ENCODE data around the gene EHMT1. TPM values are rescaled to one million over a fixed set of nuclear protein-coding genes. Genes with fewer than 3 reads are reported as not detected.

EHMT1 gene
- total RNA-seq, 4 donors from 2014 or later: 71.6 to 78.2 (median 74.2) TPM

DNA sequence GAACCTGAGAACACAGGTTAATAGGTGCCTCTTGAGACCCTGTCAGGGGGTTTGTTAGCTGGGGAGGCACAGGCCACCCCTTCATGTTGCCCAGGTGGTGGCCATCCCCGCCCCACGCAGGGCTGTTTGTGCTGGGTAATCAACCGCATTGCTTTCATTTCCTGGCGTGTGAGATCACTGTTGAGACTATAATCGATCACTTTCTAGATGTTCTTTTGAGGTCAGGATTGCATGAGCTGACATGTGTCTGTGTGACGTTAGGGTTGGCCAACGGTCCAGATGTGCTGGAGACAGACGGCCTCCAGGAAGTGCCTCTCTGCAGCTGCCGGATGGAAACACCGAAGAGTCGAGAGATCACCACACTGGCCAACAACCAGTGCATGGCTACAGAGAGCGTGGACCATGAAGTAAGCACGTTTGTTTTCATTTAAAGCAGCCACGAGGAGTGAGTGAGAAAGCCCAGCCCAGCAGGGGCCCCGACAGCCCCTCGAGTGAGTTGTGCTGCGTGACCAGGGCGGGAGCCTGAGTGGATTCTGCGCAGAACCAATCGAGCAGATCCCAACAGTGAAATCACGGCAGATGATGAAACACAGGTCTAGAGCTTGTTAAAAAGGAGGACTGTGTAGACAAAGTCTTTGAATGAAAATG, 143.7 kb downstream of the EHMT1 start:
- Histone ChIP-seq H3K36me3 (peaks cover 46 to 96% (median 74%) of the 10 kb centered on the region in 4 donors), H3K9me3 (no peaks in the 10 kb centered on the region), H3K4me3 (no peak overlapping the region), H3K27me3 (no peaks in the 10 kb centered on the region), H3K27ac (replicated peaks in 1 of 4) (peak overlapping the region in 1 of 4 donors; percentile 5), H3K4me1 (no peaks in the 10 kb centered on the region)
- intact Hi-C loops (cut with DNase I): no loop called here
- WGBS: 82% methylated on average over 21 of the region's 21 CpGs
- no peak for DNase-seq (ENCODE audit: extremely low spot score)
- TF ChIP-seq POLR2AphosphoS5 (IDR thresholded peaks at IDR 0.05): no peak

DNA sequence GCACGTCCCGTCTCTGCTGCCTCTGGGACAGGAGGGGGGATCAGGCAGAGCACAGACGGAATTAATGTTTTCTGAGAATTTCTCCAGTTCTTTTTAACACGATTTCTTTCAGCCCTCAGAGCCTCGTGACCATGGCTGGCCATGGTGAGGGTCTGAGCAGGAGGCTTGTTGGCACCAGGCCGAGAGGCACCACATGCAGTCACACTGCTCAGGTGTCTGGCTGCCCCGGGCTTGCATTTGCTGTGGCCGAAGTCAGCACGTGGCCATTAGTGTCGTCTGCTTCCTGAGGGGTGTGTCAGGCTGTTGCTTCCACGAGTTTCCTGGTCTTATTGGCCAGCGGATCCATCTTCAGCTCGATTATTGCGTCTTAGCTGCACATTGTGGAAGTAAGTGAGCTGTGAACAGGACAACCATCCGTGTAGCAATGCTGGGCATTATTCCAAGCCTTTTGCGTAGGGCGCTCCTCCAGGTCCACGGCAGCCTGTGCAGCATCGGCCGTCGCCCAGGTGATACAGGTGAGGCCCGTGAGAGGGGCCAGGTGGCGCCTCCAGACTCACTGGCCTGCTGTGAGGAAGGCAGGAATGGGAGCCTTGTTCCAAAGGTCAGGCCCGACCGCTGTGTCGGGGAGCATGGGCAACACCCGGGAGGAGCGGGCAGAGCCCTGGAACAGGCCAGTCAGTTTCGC, 144.6 kb downstream of the EHMT1 start:
- WGBS: 93% methylated on average over 24 of the region's 29 CpGs
- Histone ChIP-seq H3K4me1 (no peaks in the 10 kb centered on the region), H3K27ac (replicated peaks in 1 of 4) (no peak overlapping the region), H3K4me3 (no peak overlapping the region), H3K27me3 (no peaks in the 10 kb centered on the region), H3K36me3 (peaks cover 39 to 94% (median 68%) of the 10 kb centered on the region in 4 donors), H3K9me3 (no peaks in the 10 kb centered on the region)
- TF ChIP-seq, protein P1, sequence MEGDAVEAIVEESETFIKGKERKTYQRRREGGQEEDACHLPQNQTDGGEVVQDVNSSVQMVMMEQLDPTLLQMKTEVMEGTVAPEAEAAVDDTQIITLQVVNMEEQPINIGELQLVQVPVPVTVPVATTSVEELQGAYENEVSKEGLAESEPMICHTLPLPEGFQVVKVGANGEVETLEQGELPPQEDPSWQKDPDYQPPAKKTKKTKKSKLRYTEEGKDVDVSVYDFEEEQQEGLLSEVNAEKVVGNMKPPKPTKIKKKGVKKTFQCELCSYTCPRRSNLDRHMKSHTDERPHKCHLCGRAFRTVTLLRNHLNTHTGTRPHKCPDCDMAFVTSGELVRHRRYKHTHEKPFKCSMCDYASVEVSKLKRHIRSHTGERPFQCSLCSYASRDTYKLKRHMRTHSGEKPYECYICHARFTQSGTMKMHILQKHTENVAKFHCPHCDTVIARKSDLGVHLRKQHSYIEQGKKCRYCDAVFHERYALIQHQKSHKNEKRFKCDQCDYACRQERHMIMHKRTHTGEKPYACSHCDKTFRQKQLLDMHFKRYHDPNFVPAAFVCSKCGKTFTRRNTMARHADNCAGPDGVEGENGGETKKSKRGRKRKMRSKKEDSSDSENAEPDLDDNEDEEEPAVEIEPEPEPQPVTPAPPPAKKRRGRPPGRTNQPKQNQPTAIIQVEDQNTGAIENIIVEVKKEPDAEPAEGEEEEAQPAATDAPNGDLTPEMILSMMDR (IDR thresholded peaks at IDR 0.05): no peak
- TF ChIP-seq EP300 (IDR thresholded peaks at IDR 0.05) (no peak), POLR2A (IDR thresholded peaks at IDR 0.05; ENCODE audit: low read depth) (no peak), POLR2AphosphoS5 (IDR thresholded peaks at IDR 0.05) (no peak)
- intact Hi-C loops (cut with DNase I): no loop called here
- DNase-seq (ENCODE audit: extremely low spot score): no peak

DNA sequence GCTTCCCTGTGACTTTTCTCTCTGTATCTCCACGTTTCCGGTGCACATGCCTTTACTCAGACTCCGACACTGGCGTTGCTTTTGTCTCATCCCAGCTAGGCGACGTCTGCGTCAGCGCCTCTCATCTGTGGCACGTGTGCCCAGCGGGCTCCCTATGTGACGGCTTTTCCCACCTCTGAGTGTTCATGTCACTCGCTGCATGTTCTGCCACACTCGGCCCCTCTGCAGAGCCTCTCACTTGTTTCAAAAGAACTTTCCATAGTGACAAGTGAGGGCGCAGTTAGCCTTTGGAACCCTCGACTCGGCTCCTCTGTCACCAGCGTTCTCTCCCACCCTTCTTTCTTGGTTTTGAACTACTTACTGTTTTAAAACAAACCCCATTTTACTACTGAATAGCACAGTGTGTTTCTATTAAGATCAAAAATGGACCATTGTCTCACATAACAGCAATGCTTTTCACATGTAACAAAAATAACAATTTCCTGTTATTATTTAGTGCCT, 145.4 kb downstream of the EHMT1 start:
- Histone ChIP-seq H3K36me3 (peaks cover 34 to 87% (median 60%) of the 10 kb centered on the region in 4 donors), H3K27me3 (no peaks in the 10 kb centered on the region), H3K4me3 (no peak overlapping the region), H3K27ac (replicated peaks in 1 of 4) (no peak overlapping the region), H3K9me3 (no peaks in the 10 kb centered on the region), H3K4me1 (no peaks in the 10 kb centered on the region)
- DNase-seq (ENCODE audit: extremely low spot score): no peak
- intact Hi-C loops (cut with DNase I): no loop called here
- no peak for TF ChIP-seq EP300 (IDR thresholded peaks at IDR 0.05)
- no peak for TF ChIP-seq POLR2A (IDR thresholded peaks at IDR 0.05; ENCODE audit: low read depth)
- TF ChIP-seq, protein P1 (IDR thresholded peaks at IDR 0.05): no peak
- no peak for TF ChIP-seq POLR2AphosphoS5 (IDR thresholded peaks at IDR 0.05)
- WGBS: 83% methylated on average over 17 of the region's 17 CpGs

DNA sequence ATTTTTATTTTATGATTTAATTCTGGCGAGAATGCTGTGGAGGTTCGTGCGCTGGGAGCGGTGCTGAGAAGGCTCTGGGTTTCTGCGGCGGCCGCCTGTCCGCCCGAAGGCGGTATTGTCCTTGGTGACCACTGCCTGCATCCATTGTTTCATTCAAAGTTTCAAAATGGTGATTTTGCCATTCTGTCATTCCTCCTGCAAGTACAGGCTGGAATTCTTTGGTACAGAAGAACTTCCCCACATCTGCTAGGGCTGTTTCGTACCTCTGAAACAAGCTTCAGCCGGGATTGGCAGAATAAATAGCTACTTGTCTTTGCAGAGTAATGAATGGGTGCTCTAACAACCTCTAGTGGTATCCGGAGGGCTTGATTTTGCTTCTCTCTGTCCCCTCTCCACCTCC, 146.2 kb downstream of the EHMT1 start:
- peaks cover 29 to 87% (median 59%) of the 10 kb centered on the region in 4 donors for H3K36me3 ChIP-seq
- intact Hi-C loops (cut with DNase I): no loop called here
- WGBS: 83% methylated on average over 13 of the region's 13 CpGs
- no peak overlapping the region for H3K4me3 ChIP-seq
- H3K27me3 ChIP-seq: no peaks in the 10 kb centered on the region
- DNase-seq (ENCODE audit: extremely low spot score): no peak
- no peak overlapping the region for H3K27ac ChIP-seq (replicated peaks in 1 of 4)
- H3K9me3 ChIP-seq: no peaks in the 10 kb centered on the region
- TF ChIP-seq, protein P1 (IDR thresholded peaks at IDR 0.05): no peak
- TF ChIP-seq POLR2A (IDR thresholded peaks at IDR 0.05; ENCODE audit: low read depth): no peak
- no peak for TF ChIP-seq EP300 (IDR thresholded peaks at IDR 0.05)
- no peak for TF ChIP-seq POLR2AphosphoS5 (IDR thresholded peaks at IDR 0.05)
- no peaks in the 10 kb centered on the region for H3K4me1 ChIP-seq

DNA sequence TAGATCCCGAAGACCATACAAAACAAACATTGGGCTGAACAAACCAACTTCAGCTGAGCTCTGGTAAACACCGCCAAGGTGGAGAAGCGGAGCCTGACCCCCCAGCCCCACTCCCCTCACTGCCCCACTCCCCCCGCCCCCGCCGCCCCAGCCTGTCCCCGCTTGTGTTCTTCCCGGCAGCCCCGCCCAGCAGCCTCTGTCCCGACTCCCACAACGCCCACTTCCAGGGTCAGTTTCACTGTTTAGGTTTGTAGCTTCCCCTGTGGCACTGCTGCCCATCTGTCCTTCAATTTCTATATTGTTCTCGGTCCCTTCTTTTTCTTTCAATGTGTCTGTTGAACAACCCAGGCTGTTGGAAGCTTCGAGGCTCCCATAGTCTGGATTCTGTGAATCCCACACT, 146.7 kb downstream of the EHMT1 start:
- TF ChIP-seq POLR2A (IDR thresholded peaks at IDR 0.05; ENCODE audit: low read depth): no peak
- no peak for TF ChIP-seq EP300 (IDR thresholded peaks at IDR 0.05)
- TF ChIP-seq POLR2AphosphoS5 (IDR thresholded peaks at IDR 0.05): no peak
- TF ChIP-seq, protein P1 (IDR thresholded peaks at IDR 0.05): no peak
- no peak overlapping the region for H3K27ac ChIP-seq (replicated peaks in 1 of 4)
- H3K27me3 ChIP-seq: no peaks in the 10 kb centered on the region
- no peak for DNase-seq (ENCODE audit: extremely low spot score)
- no peaks in the 10 kb centered on the region for H3K9me3 ChIP-seq
- peaks cover 32 to 87% (median 64%) of the 10 kb centered on the region in 4 donors for H3K36me3 ChIP-seq
- 81% methylated on average over 13 of the region's 13 CpGs for WGBS
- H3K4me1 ChIP-seq: no peaks in the 10 kb centered on the region
- intact Hi-C loops (cut with DNase I): no loop called here
- H3K4me3 ChIP-seq: no peak overlapping the region

Measured in esophagus muscularis mucosa (tissue), 4 donors.